ACC112 (cell line): ENCODE measurements around the gene ERICH6B.

Experiments
- H2AFZ ChIP-seq: fragments of 200-600 bp; sonication (generic); one replicate; pipeline ENCODE4 v1.6.0; 2017; ENCODE audit warnings: antibody characterized with exemption, low read length; ENCODE audit not compliant: unreplicated experiment
- H3K27ac ChIP-seq: fragments of 200-600 bp; sonication (generic); 2 replicates; pipeline ENCODE4 v1.5.1; 2014; ENCODE audit warnings: low read depth, mild to moderate bottlenecking, antibody characterized with exemption, low read length, moderate library complexity
- H3K27me3 ChIP-seq: fragments of 200-600 bp; sonication (generic); 2 replicates; pipeline ENCODE4 v1.6.1; 2014; ENCODE audit warnings: mild to moderate bottlenecking, antibody characterized with exemption, low read length, moderate library complexity, mixed read lengths; ENCODE audit not compliant: insufficient read depth
- H3K36me3 ChIP-seq: fragments of 200-600 bp; sonication (generic); 2 replicates; pipeline ENCODE4 v1.6.1; 2016; ENCODE audit warnings: mild to moderate bottlenecking, antibody characterized with exemption, low read length, moderate library complexity, mixed read lengths; ENCODE audit not compliant: insufficient read depth
- H3K4me1 ChIP-seq: fragments of 200-600 bp; sonication (generic); one replicate; pipeline ENCODE4 v1.6.1; 2016; ENCODE audit warnings: low read length, mixed read lengths; ENCODE audit not compliant: insufficient read depth, unreplicated experiment, control insufficient read depth
- H3K4me3 ChIP-seq: fragments of 200-600 bp; sonication (generic); 2 replicates; pipeline ENCODE4 v1.5.1; 2014; ENCODE audit warnings: mild to moderate bottlenecking, low read depth, low read length
- H3K79me2 ChIP-seq: fragments of 200-600 bp; sonication (generic); one replicate; pipeline ENCODE4 v1.6.0; 2016; ENCODE audit warnings: low read length; ENCODE audit not compliant: control insufficient read depth, unreplicated experiment, insufficient read depth

Gene ERICH6B

DNA sequence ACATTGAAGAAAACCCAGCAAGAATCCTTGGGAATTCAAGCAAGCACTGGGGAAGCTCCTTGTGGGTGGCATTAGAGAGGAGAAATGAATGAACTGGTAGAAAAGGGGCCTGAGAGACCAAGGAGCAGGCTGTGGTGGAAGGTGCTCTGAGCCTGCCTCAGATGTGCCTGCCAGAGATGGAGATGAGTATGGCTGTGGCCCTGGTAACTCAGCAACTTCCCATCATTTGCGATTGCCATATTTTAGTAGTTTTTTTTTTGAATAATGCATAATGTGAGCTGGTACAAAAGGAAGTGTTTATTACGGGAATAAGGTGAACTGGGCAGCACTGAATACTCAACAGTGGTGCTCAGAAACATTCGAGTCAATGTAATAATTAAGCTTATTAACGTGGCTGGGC lies 39.1 kb downstream of the ERICH6B start:
- Histone ChIP-seq H3K27me3 (peaks cover 70% of the 10 kb centered on the region), H3K36me3 (no peaks in the 10 kb centered on the region), H3K27ac (no peak overlapping the region), H3K4me3 (no peak overlapping the region), H3K4me1 (peaks cover 9% of the 10 kb centered on the region), H2AFZ (no peak overlapping the region), H3K79me2 (no peaks in the 10 kb centered on the region)

DNA sequence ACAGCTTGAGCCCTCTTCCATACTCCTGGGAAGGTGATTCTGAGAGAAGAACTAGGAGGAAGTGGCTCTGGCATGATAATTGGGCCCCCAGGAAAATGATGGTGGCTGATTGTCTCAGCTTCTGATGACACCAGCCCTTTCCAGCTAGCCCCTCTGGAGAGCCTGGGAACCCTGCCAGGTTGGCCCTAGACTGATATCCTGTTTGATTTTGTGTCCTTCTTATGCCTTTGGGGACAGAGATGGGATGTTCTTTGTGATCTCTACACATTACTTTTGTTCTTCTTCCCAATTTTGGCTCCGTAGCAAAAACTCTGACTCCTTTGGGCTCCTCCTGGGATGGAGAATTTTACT lies 39.7 kb downstream of the ERICH6B start:
- Histone ChIP-seq H3K27ac (no peak overlapping the region), H2AFZ (no peak overlapping the region), H3K27me3 (peaks cover 70% of the 10 kb centered on the region)

DNA sequence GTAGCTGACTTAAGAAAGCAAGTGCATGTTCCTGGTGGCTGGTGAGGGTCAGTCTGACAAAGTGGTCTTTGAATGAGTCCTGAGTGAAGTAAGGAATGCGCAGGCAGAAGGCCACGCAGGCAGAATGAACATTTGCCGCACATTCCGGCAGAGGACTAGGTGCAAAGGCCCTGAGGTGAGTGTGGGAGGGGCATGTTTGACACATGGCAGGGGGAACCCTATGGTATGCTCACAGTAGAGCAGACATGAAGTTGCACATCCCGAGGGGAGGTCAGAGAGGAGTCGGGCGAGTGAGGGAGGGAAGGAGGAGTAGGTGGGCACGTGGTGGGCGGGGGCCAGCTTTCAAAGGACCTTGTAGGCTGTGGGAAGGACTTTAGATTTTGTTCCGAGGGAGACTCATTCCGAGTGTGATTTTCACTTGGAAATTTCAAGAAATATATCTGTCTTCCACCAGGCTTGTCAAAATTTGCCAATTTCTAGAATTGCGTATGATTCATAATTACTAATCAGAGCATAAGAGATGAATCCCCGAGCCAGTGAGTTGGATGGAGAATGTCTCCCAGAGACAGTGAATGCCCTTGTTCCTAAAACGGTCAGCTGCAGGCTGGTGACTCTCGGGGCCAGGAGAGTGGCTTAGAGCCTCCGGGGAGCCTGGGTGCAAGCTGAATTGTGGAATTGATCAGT lies 40.3 kb downstream of the ERICH6B start:
- H3K27ac ChIP-seq = no peak overlapping the region
- no peaks in the 10 kb centered on the region for H3K79me2 ChIP-seq
- no peak overlapping the region for H3K4me3 ChIP-seq
- peaks cover 69% of the 10 kb centered on the region for H3K27me3 ChIP-seq
- no peaks in the 10 kb centered on the region for H3K36me3 ChIP-seq
- H3K4me1 ChIP-seq = peaks cover 9% of the 10 kb centered on the region
- H2AFZ ChIP-seq = no peak overlapping the region

More for the DNA sequence above, 39.7 kb downstream of the ERICH6B start:
- Histone ChIP-seq H3K4me3 (no peak overlapping the region), H3K4me1 (peaks cover 9% of the 10 kb centered on the region), H3K36me3 (no peaks in the 10 kb centered on the region), H3K79me2 (no peaks in the 10 kb centered on the region)

DNA sequence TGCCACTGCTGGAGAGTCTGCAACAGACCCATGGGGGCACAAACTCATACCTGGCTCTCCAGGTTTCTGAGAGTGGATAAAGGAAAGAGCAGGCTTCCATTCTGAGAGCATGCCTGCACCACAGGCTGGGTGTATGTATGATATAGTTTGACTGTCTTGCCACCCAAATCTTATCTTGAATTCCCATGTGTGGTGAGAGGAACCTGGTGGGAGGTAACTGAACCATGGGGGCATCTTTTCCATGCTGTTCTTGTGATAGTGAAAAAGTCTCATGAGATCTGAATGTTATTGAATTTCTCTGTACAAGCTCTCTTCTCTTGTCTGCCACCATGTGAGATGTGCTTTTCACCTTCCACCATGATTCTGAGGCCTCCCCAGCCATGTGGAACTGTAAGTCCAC lies 50.2 kb downstream of the ERICH6B start:
- Histone ChIP-seq H3K79me2 (no peaks in the 10 kb centered on the region), H3K27ac (no peak overlapping the region), H3K4me1 (peaks cover 4% of the 10 kb centered on the region), H2AFZ (no peak overlapping the region), H3K4me3 (no peak overlapping the region), H3K27me3 (peaks cover 52% of the 10 kb centered on the region), H3K36me3 (no peaks in the 10 kb centered on the region)

DNA sequence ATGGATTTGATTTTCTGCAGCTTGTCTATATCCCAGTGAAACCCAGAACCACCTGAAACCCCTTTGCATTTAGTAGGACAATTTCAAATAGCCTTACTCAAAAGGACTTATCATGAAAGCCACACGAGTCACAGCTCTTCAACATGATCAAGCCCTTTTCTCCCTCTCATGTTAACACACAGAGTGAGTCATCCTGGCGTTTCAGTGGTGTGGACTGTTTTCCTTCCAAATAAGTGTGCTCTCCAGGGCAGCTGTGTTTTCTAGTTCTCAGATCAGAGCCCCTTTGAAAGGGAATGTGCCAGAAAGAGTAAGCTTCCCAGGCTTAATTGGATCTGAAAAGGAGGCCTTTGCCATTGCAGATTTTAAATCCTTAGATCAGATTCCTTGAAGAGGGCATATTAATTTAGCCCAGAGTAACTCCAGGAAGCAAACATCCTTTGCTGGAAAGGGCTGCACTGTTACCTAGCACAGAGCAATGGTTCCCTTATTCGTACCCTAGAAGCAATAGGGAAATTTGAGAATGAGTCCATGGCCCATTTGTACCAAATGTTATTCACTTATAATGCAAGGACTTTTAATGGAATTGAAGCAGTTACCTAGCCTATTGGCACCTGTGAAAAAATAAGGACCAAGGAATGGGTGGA lies 51.3 kb downstream of the ERICH6B start:
- H3K4me1 ChIP-seq = peaks cover 4% of the 10 kb centered on the region
- no peaks in the 10 kb centered on the region for H3K79me2 ChIP-seq
- H3K36me3 ChIP-seq = no peaks in the 10 kb centered on the region
- no peak overlapping the region for H3K4me3 ChIP-seq
- H3K27me3 ChIP-seq = peaks cover 53% of the 10 kb centered on the region
- no peak overlapping the region for H2AFZ ChIP-seq
- H3K27ac ChIP-seq = no peak overlapping the region

DNA sequence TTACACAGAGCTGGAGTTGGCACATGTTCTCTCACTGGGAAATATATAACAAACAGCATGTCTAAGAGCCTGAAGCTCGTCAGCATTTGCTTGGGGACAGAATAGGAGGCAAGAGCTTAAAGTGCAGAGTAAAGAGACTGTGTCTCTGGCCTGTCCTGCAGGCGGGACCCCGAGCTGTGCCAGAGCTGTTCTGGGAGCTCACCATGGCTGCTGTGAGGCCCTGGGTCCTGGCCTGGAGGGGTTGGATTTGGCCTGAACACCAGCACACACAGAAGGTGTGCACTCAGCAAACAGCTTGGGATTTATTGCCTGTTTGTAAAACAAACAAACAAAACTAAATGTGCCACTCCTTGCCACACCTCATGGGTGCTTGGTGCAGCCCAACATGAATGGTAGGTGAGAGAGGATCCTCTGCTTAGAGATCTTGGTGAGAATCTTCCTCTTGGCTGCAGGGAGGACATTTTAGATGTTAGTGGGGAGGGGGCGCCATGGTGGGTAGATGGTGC lies 60.9 kb downstream of the ERICH6B start:
- H3K79me2 ChIP-seq = no peaks in the 10 kb centered on the region
- H3K27me3 ChIP-seq = peaks cover 58% of the 10 kb centered on the region

DNA sequence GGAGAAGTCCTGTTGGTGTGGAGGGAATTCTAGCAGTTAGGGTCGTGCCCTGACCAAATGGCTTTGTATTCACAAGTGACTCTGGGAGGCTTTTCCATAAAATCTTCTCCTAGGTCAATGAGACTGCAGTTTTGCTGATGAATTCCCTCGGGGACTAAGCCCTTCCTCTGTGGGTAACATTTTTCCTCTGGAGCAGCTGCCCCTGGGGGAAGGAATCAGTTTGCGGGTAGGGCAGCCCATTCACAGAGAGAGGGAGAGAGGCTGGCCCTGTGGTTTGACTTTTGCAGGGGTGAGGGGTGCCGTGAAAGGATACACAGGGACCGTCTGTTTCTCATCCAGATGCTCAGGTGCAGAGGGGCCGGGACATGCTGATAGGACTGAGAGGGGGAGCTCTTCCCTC lies 67.3 kb downstream of the ERICH6B start:
- no peak overlapping the region for H2AFZ ChIP-seq
- H3K36me3 ChIP-seq = no peaks in the 10 kb centered on the region
- no peak overlapping the region for H3K4me3 ChIP-seq
- no peak overlapping the region for H3K27ac ChIP-seq
- H3K4me1 ChIP-seq = no peaks in the 10 kb centered on the region
- H3K27me3 ChIP-seq = peaks cover 54% of the 10 kb centered on the region
- no peaks in the 10 kb centered on the region for H3K79me2 ChIP-seq

More for the DNA sequence above, 60.9 kb downstream of the ERICH6B start:
- H2AFZ ChIP-seq = no peak overlapping the region
- H3K4me1 ChIP-seq = no peaks in the 10 kb centered on the region
- no peak overlapping the region for H3K27ac ChIP-seq
- H3K36me3 ChIP-seq = no peaks in the 10 kb centered on the region
- no peak overlapping the region for H3K4me3 ChIP-seq

DNA sequence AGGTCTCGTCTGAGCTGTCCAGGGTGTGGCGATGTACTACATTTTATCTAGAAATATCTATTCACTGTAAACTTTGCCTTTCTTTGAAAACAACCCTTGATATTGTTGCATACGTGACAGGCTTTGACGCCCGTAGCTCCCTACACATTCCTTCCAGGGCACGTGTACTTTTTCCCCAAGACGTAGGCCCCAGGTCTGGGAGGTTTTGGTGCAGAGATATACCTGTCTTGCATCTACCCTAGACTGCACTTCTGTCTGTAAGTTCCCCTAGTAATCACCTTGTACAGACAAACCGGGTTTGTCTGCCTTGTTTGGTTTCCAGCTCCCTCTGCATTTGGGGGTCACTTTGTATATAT lies 69.2 kb downstream of the ERICH6B start:
- Histone ChIP-seq H2AFZ (no peak overlapping the region), H3K36me3 (no peaks in the 10 kb centered on the region), H3K27ac (no peak overlapping the region), H3K4me1 (no peaks in the 10 kb centered on the region), H3K79me2 (no peaks in the 10 kb centered on the region), H3K4me3 (no peak overlapping the region), H3K27me3 (peaks cover 40% of the 10 kb centered on the region)

DNA sequence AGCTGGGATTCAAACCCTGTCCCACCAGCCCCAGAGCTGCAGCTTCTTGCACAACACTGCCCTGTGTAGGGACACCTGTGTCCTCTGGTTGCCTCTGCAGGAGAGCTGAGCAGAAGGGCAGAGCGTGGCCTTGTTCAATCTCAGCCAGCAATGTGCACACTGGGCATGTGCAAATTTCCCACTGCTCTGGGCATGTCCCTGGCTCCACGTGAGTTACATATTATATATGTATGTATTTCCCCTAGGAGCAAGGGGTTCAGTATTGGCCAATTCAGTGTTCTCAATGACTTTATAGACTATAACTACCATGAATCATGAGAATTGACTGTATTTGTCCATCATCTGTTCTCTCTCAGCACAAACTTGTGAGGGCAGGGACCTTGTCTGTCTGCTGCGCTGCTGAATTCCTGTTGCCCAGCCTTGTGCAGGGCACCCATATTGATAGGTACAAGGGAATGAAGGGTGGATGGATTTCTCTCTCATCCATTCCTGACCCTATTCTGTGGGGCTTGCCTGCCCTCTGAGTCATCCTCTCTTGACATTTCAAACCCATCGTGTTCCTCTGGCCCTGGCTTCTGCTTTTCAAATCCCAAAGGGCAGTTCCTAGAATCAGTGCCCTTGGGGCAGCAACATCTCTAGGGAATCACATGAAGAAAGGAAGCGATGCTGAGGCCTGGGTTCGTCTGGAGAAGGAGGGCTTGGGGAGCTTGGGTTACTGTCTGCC lies 69.7 kb downstream of the ERICH6B start:
- Histone ChIP-seq H2AFZ (no peak overlapping the region), H3K4me1 (no peaks in the 10 kb centered on the region)

DNA sequence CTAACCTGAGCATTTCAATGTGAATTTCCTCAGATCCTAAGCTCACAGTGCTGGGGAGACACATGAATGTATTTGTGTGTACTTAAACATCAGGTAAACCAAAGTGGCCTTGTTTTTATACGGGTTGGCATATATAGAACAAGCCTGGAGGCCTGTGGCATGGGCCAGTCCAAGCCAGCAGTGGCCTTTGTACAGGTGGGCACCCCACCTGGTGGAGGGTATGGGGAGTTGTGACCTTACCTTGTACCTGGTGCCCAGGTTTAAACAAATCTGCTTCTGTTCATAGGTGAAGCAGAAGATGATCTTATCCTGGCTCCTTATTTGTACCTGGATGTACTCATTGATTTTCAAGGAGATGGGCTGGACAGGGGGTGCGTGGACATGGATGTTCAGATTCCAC lies 71.0 kb downstream of the ERICH6B start:
- Histone ChIP-seq H2AFZ (no peak overlapping the region), H3K27me3 (peaks cover 26% of the 10 kb centered on the region), H3K4me3 (no peak overlapping the region), H3K27ac (no peak overlapping the region), H3K36me3 (no peaks in the 10 kb centered on the region), H3K79me2 (no peaks in the 10 kb centered on the region), H3K4me1 (no peaks in the 10 kb centered on the region)

More for the DNA sequence above, 69.7 kb downstream of the ERICH6B start:
- Histone ChIP-seq H3K4me3 (no peak overlapping the region), H3K27me3 (peaks cover 38% of the 10 kb centered on the region), H3K36me3 (no peaks in the 10 kb centered on the region), H3K79me2 (no peaks in the 10 kb centered on the region), H3K27ac (no peak overlapping the region)
